Tibial nerve (tissue), 4 donors: ENCODE data around the gene ATRNL1. TPM values are rescaled to one million over a fixed set of nuclear protein-coding genes. Genes with fewer than 3 reads are reported as not detected.

Experiments
- DNase-seq, 2 donors: peaks; one replicate each; pipeline ENCODE4 v3.0.0-alpha.2; 2019; ENCODE audit warnings: low spot score in 2 of 2
- H3K27ac ChIP-seq, 4 donors: fragments of 200-600 bp; sonication (generic) in 3 of 4; one replicate each; pipeline ENCODE4 v1.5.1; 2017 to 2019; ENCODE audit warnings: mild to moderate bottlenecking in 1 of 4
- H3K27me3 ChIP-seq, 2 donors: fragments of 200-600 bp; sonication (generic) in 1 of 2; one replicate each; pipeline versions ENCODE4 v1.5.1 to v1.6.0; 2017 to 2019
- H3K36me3 ChIP-seq, 3 donors: fragments of 200-600 bp; sonication (generic); one replicate each; pipeline ENCODE4 v1.5.1; 2018 to 2019
- H3K4me1 ChIP-seq, 4 donors: fragments of 200-600 bp; sonication (generic) in 3 of 4; one replicate each; pipeline ENCODE4 v1.5.1; 2017 to 2019
- H3K4me3 ChIP-seq, 4 donors: fragments of 200-600 bp; sonication (generic) in 3 of 4; one replicate each; pipeline ENCODE4 v1.5.1; 2017 to 2019; ENCODE audit warnings: mild to moderate bottlenecking in 1 of 4, moderate library complexity in 1 of 4
- H3K9me3 ChIP-seq, 4 donors: fragments of 200-600 bp; sonication (generic) in 3 of 4; one replicate each; pipeline ENCODE4 v1.5.1; 2017 to 2019
- EP300 ChIP-seq, 2 donors: sonication (generic); formaldehyde crosslinking; IDR thresholded peaks; one replicate each; pipeline ENCODE4 v1.6.1; 2017; ENCODE audit warnings: antibody characterized with exemption in 2 of 2, mild to moderate bottlenecking in 1 of 2
- POLR2A ChIP-seq, 2 donors: fragments of 450-650 bp; IDR thresholded peaks; one replicate each; pipeline ENCODE4 v1.6.1; 2017; ENCODE audit warnings: antibody characterized with exemption in 2 of 2, mild to moderate bottlenecking in 2 of 2, moderate library complexity in 2 of 2
- WGBS, 2 donors: methylation state at CpG; one replicate each; pipeline ENCODE4 v1.1.5; 2018; 5-methylcytosine and 5-hydroxymethylcytosine counted together
- total RNA-seq, 4 donors: library from RNA; depleted of rRNA; stranded (reverse); fragments of >200 nt; gene quantifications; one replicate each; pipeline ENCODE4 v1.1.0, GENCODE V29; 2016
- TF ChIP-seq, protein P1 (sequence below), 5 experiments: fragments of 200-600 bp in 3 of 5; fragments of 450-650 bp in 2 of 5; sonication (generic) in 3 of 5; IDR thresholded peaks; one replicate each; pipeline ENCODE4 v1.5.1; 2016 to 2019; ENCODE audit warnings: antibody characterized with exemption in 5 of 5, mild to moderate bottlenecking in 3 of 5, moderate library complexity in 2 of 5

ATRNL1 gene
- total RNA-seq, 4 donors from 2014 or later: 1.0 to 5.4 (median 2.7) TPM

DNA sequence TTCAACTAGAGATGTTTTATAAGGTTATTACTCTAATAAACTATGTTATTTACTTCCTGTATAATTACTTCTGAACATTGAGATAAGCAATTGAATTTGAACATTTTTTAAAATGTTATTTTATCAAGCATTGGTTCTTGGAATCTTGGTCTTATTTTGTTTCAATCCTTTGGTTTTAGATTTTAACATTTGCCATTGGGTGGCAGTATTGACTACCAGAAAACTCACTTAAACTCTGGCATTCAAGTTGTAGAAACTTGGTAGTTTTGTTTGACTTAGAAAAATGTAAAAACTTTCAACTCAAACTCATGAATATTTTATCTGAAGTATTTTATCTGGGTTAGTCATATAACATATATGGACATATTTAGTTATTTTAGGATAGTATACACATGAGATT lies 48.1 kb downstream of the ATRNL1 start:
- Histone ChIP-seq H3K4me1 (no peaks in the 10 kb centered on the region), H3K27ac (no peak overlapping the region), H3K9me3 (peaks cover 0 to 5% (median 0%) of the 10 kb centered on the region in 4 donors), H3K4me3 (no peak overlapping the region), H3K36me3 (no peaks in the 10 kb centered on the region), H3K27me3 (no peaks in the 10 kb centered on the region)
- DNase-seq: no peak
- TF ChIP-seq EP300 (IDR thresholded peaks at IDR 0.05) (no peak), POLR2A (IDR thresholded peaks at IDR 0.05) (no peak)
- TF ChIP-seq, protein P1, sequence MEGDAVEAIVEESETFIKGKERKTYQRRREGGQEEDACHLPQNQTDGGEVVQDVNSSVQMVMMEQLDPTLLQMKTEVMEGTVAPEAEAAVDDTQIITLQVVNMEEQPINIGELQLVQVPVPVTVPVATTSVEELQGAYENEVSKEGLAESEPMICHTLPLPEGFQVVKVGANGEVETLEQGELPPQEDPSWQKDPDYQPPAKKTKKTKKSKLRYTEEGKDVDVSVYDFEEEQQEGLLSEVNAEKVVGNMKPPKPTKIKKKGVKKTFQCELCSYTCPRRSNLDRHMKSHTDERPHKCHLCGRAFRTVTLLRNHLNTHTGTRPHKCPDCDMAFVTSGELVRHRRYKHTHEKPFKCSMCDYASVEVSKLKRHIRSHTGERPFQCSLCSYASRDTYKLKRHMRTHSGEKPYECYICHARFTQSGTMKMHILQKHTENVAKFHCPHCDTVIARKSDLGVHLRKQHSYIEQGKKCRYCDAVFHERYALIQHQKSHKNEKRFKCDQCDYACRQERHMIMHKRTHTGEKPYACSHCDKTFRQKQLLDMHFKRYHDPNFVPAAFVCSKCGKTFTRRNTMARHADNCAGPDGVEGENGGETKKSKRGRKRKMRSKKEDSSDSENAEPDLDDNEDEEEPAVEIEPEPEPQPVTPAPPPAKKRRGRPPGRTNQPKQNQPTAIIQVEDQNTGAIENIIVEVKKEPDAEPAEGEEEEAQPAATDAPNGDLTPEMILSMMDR (IDR thresholded peaks at IDR 0.05): peak in 3 of 5 experiments; percentile 3 to 24 (median 6)

DNA sequence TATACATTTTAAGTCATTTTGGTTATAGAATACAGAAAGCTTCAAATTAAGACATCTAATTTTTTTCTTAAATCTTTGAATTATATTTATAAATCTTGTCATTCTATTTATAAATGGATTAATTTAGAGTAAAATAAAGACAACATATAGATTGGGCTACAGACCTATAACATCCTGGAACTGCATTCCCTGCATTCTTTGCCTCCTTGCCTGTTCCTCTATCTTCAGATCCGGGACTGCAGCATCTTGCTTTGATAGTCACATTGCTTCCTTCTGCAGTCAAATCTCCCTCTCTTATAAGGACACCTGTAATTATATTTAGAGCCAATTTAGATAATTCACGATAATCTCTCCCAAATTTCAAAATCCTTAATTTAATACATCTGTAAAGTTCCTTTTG lies 64.2 kb downstream of the ATRNL1 start:
- no peak for DNase-seq
- H3K4me1 ChIP-seq: no peaks in the 10 kb centered on the region
- no peaks in the 10 kb centered on the region for H3K36me3 ChIP-seq
- H3K27me3 ChIP-seq: peaks cover 0 to 3% of the 10 kb centered on the region in 2 donors
- TF ChIP-seq EP300 (IDR thresholded peaks at IDR 0.05) (no peak), POLR2A (IDR thresholded peaks at IDR 0.05) (no peak)
- TF ChIP-seq, protein P1 (IDR thresholded peaks at IDR 0.05): no peak
- H3K27ac ChIP-seq: no peak overlapping the region
- 69 to 71% methylated on average over 2 of the region's 2 CpGs for WGBS, 2 donors
- H3K4me3 ChIP-seq: no peak overlapping the region
- H3K9me3 ChIP-seq: no peaks in the 10 kb centered on the region

DNA sequence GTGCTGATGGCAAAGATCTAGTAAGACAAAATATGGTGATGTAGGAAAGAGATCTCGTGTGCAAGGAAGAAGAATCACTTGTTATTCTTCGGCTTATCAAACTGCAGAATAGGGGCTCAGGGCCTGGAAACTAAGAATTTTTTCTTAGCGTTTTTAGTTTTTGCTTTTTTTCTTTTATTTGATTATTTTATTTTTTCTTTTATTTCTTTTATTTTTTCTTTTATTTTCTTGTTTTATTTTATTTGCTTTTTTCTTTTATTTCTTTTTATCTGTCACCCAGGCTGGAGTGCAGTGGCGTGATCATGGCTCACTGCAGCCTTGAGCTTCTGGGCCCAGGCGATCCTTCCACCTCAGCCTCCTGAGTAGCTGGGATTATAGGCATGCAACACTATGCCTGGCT lies 70.0 kb downstream of the ATRNL1 start:
- no peak for DNase-seq
- Histone ChIP-seq H3K9me3 (no peaks in the 10 kb centered on the region), H3K36me3 (no peaks in the 10 kb centered on the region), H3K27ac (no peak overlapping the region), H3K27me3 (no peaks in the 10 kb centered on the region), H3K4me3 (no peak overlapping the region), H3K4me1 (no peaks in the 10 kb centered on the region)
- 93% methylated on average over 5 of the region's 5 CpGs for WGBS, 2 donors
- TF ChIP-seq, protein P1 (IDR thresholded peaks at IDR 0.05): no peak
- no peak for TF ChIP-seq EP300 (IDR thresholded peaks at IDR 0.05)
- TF ChIP-seq POLR2A (IDR thresholded peaks at IDR 0.05): no peak

DNA sequence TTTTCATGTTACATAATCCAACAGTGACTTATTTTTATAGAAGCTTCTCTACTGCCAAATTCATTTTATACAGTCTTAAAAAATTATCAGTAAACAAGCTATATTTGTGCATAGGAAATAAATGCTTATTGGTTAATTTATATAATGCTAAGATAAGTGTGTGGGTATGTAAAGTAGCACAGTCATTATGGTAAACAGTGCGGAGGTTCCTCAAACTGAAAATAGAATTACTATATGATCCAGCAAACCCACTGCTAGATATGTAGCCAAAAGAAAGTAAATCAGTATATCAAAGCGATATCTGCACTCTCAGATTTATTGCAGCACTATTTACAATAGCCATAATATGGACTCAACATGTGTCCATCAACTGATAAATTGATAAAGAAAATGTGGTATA lies 71.1 kb downstream of the ATRNL1 start:
- no peak overlapping the region for H3K27ac ChIP-seq
- TF ChIP-seq EP300 (IDR thresholded peaks at IDR 0.05) (no peak), POLR2A (IDR thresholded peaks at IDR 0.05) (no peak)
- TF ChIP-seq, protein P1 (IDR thresholded peaks at IDR 0.05): no peak
- no peak for DNase-seq
- no peaks in the 10 kb centered on the region for H3K36me3 ChIP-seq
- H3K27me3 ChIP-seq: no peaks in the 10 kb centered on the region
- no peak overlapping the region for H3K4me3 ChIP-seq
- WGBS, 2 donors: 75 to 81% methylated on average over 2 of the region's 2 CpGs
- no peaks in the 10 kb centered on the region for H3K9me3 ChIP-seq
- H3K4me1 ChIP-seq: no peaks in the 10 kb centered on the region

DNA sequence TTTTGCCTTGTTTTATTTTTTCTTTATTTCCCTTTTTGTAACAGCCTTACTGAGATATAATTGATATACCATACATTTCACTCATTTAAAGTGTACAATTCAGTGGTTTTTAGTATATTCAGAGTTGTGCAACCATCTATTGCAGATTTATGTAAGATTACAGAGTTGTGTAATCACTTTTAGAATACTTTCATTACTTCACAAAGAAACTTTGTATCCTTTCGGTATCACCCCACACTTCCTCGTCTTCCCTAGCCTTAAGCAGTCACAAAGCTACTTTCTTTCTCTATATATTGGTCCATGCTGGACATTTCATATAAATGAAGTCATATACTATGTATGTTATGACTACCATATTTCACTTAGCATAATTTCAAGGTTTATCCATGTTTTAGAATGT lies 74.6 kb downstream of the ATRNL1 start:
- WGBS, 2 donors: 48 to 56% methylated on average over 2 of the region's 2 CpGs
- DNase-seq: no peak
- Histone ChIP-seq H3K4me3 (no peak overlapping the region), H3K4me1 (no peaks in the 10 kb centered on the region), H3K27me3 (no peaks in the 10 kb centered on the region), H3K27ac (no peak overlapping the region), H3K9me3 (no peaks in the 10 kb centered on the region), H3K36me3 (no peaks in the 10 kb centered on the region)
- TF ChIP-seq POLR2A (IDR thresholded peaks at IDR 0.05) (no peak), EP300 (IDR thresholded peaks at IDR 0.05) (no peak)
- TF ChIP-seq, protein P1 (IDR thresholded peaks at IDR 0.05): no peak
